SKM-1 (cell line): ENCODE measurements around the gene LMOD2.
"Not testable (repeated sequence)": the region's sequence is repeated elsewhere in the genome, so short reads cannot be mapped to it uniquely, and the experiment has no call there.

Experiments
- DNase-seq: peaks from one replicate; lab custom pipeline; 2025; ENCODE audit not compliant: unreplicated experiment; lab: John Stamatoyannopoulos, UW

The LMOD2 gene

GRCh38 chr7:123655614-123656013 lies at the start of gene LMOD2:
Gene LMOD2 (plus strand): TSS chr7:123655866. CDS start chr7:123655964, 98 bp downstream.
- no peak for DNase-seq

- no peak for DNase-seq
Observed at GRCh38 chr7:123607423-123607975, 48.2 kb upstream of the LMOD2 start.

- no peak for DNase-seq
Observed at GRCh38 chr7:123608991-123609882, 46.4 kb upstream of the LMOD2 start.

- DNase-seq = no peak
Observed at GRCh38 chr7:123609883-123610239, 45.8 kb upstream of the LMOD2 start.

GRCh38 chr7:123612024-123612423 lies 43.6 kb upstream of the LMOD2 start:
- DNase-seq = no peak

- DNase-seq = no peak
Observed at GRCh38 chr7:123615344-123615743, 40.3 kb upstream of the LMOD2 start.

GRCh38 chr7:123616223-123616622 lies 39.4 kb upstream of the LMOD2 start:
- DNase-seq = no peak

- DNase-seq = no peak
Observed at GRCh38 chr7:123621707-123622106, 34.0 kb upstream of the LMOD2 start.

GRCh38 chr7:123622660-123623386 lies 32.8 kb upstream of the LMOD2 start:
- DNase-seq = no peak

- no peak for DNase-seq
Observed at GRCh38 chr7:123624527-123625183, 31.0 kb upstream of the LMOD2 start.

GRCh38 chr7:123625254-123625653 lies 30.4 kb upstream of the LMOD2 start:
- DNase-seq = no peak

GRCh38 chr7:123627851-123628250 lies 27.8 kb upstream of the LMOD2 start:
- DNase-seq = no peak

GRCh38 chr7:123628829-123629228 lies 26.8 kb upstream of the LMOD2 start:
- no peak for DNase-seq

- DNase-seq = no peak
Observed at GRCh38 chr7:123629281-123629680, 26.4 kb upstream of the LMOD2 start.

GRCh38 chr7:123632808-123633207 lies 22.9 kb upstream of the LMOD2 start:
- no peak for DNase-seq

- DNase-seq = no peak
Observed at GRCh38 chr7:123633553-123633952, 22.1 kb upstream of the LMOD2 start.

GRCh38 chr7:123634011-123634573 lies 21.6 kb upstream of the LMOD2 start:
- not testable (repeated sequence) for DNase-seq

GRCh38 chr7:123635551-123636359 lies 19.9 kb upstream of the LMOD2 start:
- no peak for DNase-seq

GRCh38 chr7:123637203-123637602 lies 18.5 kb upstream of the LMOD2 start:
- no peak for DNase-seq

- no peak for DNase-seq
Observed at GRCh38 chr7:123637878-123638277, 17.8 kb upstream of the LMOD2 start.
